K562 (cell line): ENCODE results near the gene DCLK1. TPM values are rescaled to one million over a fixed set of nuclear protein-coding genes. Genes with fewer than 3 reads are reported as not detected.
A peak's percentile ranks its signal among the peaks of the same experiment; 100 is the strongest.

Source experiments
- ATAC-seq: fragments of 200-7000 bp; cut with Tn5 transposase; 3 replicates; pipeline ENCODE4 v1.9.1; 2020; ENCODE audit warnings: moderate library complexity
- BruUV-seq: library from RNA; stranded (reverse); fragments of 400-500 nt; replicated peaks from 2 replicates; lab custom pipeline; 2021; lab: Mats Ljungman, UMichigan
- CTCF ChIA-PET: fragments of 300-600 bp; formaldehyde crosslinking; extraction: SDS; loops from one replicate; lab custom pipeline; 2021; ENCODE audit warnings: low intra/inter-chr PET ratio; lab: Yijun Ruan, JAX
- POLR2A ChIA-PET: fragments of 300-600, 350-650 bp; sonication (Branson Sonifier 250); formaldehyde crosslinking; extraction: SDS; loops from one replicate; lab custom pipeline; 2021; ENCODE audit warnings: antibody characterized with exemption, inconsistent platforms; lab: Yijun Ruan, JAX
- DNase-seq, 4 experiments: peaks; one replicate each; pipeline versions ENCODE4 v3.0.0 to v3.0.0-alpha.2; 2011 to 2018; ENCODE audit warnings: low spot score in 3 of 4, mixed read lengths in 3 of 4; ENCODE audit errors: extremely low read depth in 1 of 4
- FAIRE-seq: peaks from 2 replicates; lab custom pipeline; 2011; peaks lifted over from hg19 to GRCh38; lab: Jason Lieb, UNC
- H2AFZ ChIP-seq: 2 replicates; pipeline ENCODE4 v1.6.0; 2011; ENCODE audit warnings: low read depth, low read length, control low read depth, inconsistent platforms
- H3K27ac ChIP-seq: fragments of 200-600 bp; 3 replicates; pipeline ENCODE4 v1.8.0; 2011; ENCODE audit warnings: low read depth, mild to moderate bottlenecking, control low read depth, inconsistent platforms, low read length, moderate library complexity, mixed read lengths; ENCODE audit errors: extremely low read depth
- H3K27me3 ChIP-seq, 2 experiments: fragments of 300-600 bp in 1 of 2; 2 replicates in 1 of 2; 3 replicates in 1 of 2; pipeline versions ENCODE4 v1.6.0 to v1.8.0; 2011; ENCODE audit warnings: inconsistent platforms in 2 of 2, low read length in 2 of 2, mild to moderate bottlenecking in 1 of 2, mixed read lengths in 1 of 2, moderate library complexity in 1 of 2; ENCODE audit not compliant: control insufficient read depth in 2 of 2, insufficient read depth in 2 of 2
- H3K36me3 ChIP-seq: fragments of 300-600 bp; 3 replicates; pipeline ENCODE4 v1.8.0; 2011; ENCODE audit warnings: mild to moderate bottlenecking, low read length, inconsistent platforms; ENCODE audit not compliant: control insufficient read depth, insufficient read depth
- H3K4me1 ChIP-seq, 2 experiments: fragments of 200-600 bp in 1 of 2; replicated peaks in 1 of 2; 2 replicates in 1 of 2; 3 replicates in 1 of 2; pipeline versions ENCODE4 v1.5.1 to v1.8.0; 2011; ENCODE audit warnings: inconsistent platforms in 2 of 2, low read length in 2 of 2, mild to moderate bottlenecking in 1 of 2, mixed read lengths in 1 of 2, moderate library complexity in 1 of 2; ENCODE audit not compliant: control insufficient read depth in 2 of 2, insufficient read depth in 2 of 2
- H3K4me2 ChIP-seq: 2 replicates; pipeline ENCODE4 v1.6.1; 2011; ENCODE audit warnings: low read length, control low read depth, inconsistent platforms, mixed read lengths; ENCODE audit not compliant: insufficient read depth
- H3K4me3 ChIP-seq: fragments of 200-600 bp; sonication (generic), shearing (Covaris generic); 2 replicates; pipeline ENCODE4 v1.5.1; 2016; ENCODE audit warnings: control low read depth, inconsistent platforms
- H3K79me2 ChIP-seq: fragments of 200-600 bp; 3 replicates; pipeline ENCODE4 v1.8.0; 2011; ENCODE audit warnings: low read length, inconsistent platforms; ENCODE audit not compliant: control insufficient read depth, insufficient read depth
- H3K9ac ChIP-seq, 2 experiments: 2 replicates each; pipeline versions ENCODE4 v1.6.0 to v1.6.1; 2011; ENCODE audit warnings: low read depth in 2 of 2, low read length in 2 of 2, control low read depth in 1 of 2, inconsistent platforms in 1 of 2, mild to moderate bottlenecking in 1 of 2, mixed read lengths in 1 of 2; ENCODE audit not compliant: insufficient read depth in 1 of 2
- H3K9me1 ChIP-seq: one replicate; pipeline ENCODE4 v1.6.0; 2011; ENCODE audit warnings: inconsistent platforms, mild to moderate bottlenecking, low read length, moderate library complexity; ENCODE audit not compliant: control insufficient read depth, insufficient read depth
- H3K9me3 ChIP-seq: replicated peaks from 2 replicates; pipeline ENCODE4 v1.5.1; 2011; ENCODE audit warnings: low read depth, low read length, inconsistent platforms; ENCODE audit not compliant: control insufficient read depth, insufficient read depth
- H4K20me1 ChIP-seq: replicated peaks from 2 replicates; pipeline ENCODE4 v1.6.1; 2011; ENCODE audit warnings: low read length, inconsistent platforms, mixed read lengths; ENCODE audit not compliant: control insufficient read depth, insufficient read depth
- EWSR1 ChIP-seq: fragments of 450-650 bp; IDR thresholded peaks from 2 replicates; pipeline ENCODE4 v1.6.1; 2018; ENCODE audit warnings: borderline replicate concordance, mild to moderate bottlenecking, low read depth, moderate library complexity; ENCODE audit not compliant: partially characterized antibody
- GTF2E2 ChIP-seq: fragments of 200-800 bp; sonication (Bioruptor generic); IDR thresholded peaks from 2 replicates; pipeline ENCODE4 v1.6.1; 2016; ENCODE audit warnings: missing genetic modification characterization, missing compliant biosample characterization
- NFIC ChIP-seq: fragments of 450-650 bp; IDR thresholded peaks from 2 replicates; pipeline ENCODE4 v1.6.1; 2017; ENCODE audit warnings: mild to moderate bottlenecking, inconsistent platforms
- RBM34 ChIP-seq: fragments of 200-400 bp; formaldehyde crosslinking; IDR thresholded peaks from 2 replicates; pipeline ENCODE4 v1.6.1; 2018; ENCODE audit warnings: low read length, borderline replicate concordance; ENCODE audit not compliant: insufficient read depth
- RFX7 ChIP-seq: fragments of 250-450 bp; sonication (Bioruptor Pico); IDR thresholded peaks from 2 replicates; pipeline ENCODE4 v1.5.1; 2021; ENCODE audit warnings: mild to moderate bottlenecking
- ZC3H11A ChIP-seq: IDR thresholded peaks from 2 replicates; pipeline ENCODE4 v1.6.1; 2012; ENCODE audit warnings: low read depth, low read length, improper control_type of control experiment
- ZNF175 ChIP-seq: fragments of 200-800 bp; sonication (Bioruptor generic); IDR thresholded peaks from 2 replicates; pipeline ENCODE4 v1.6.1; 2016; ENCODE audit warnings: low read depth, mild to moderate bottlenecking, missing genetic modification characterization, missing compliant biosample characterization
- ZNF589 ChIP-seq: fragments of 200-800 bp; sonication (Bioruptor generic); IDR thresholded peaks from 2 replicates; pipeline ENCODE4 v1.6.1; 2016; ENCODE audit warnings: low read depth, missing genetic modification characterization, missing compliant biosample characterization
- ZNF695 ChIP-seq: fragments of 450-650 bp; formaldehyde crosslinking; IDR thresholded peaks from 2 replicates; pipeline ENCODE4 v1.4.0; 2020; ENCODE audit warnings: mild to moderate bottlenecking, moderate library complexity
- WGBS: fragments of 100-300 bp; shearing (Covaris generic); methylation state at CpG from one replicate; pipeline ENCODE4 v1.1.6; 2016; ENCODE audit warnings: low coverage, mixed read lengths; ENCODE audit not compliant: insufficient coverage; ENCODE audit errors: missing lambda C conversion rate; 5-methylcytosine and 5-hydroxymethylcytosine counted together
- in situ Hi-C: fragments of 300-500 bp; cut with MboI; formaldehyde crosslinking; loops from 4 replicates; pipeline ENCODE4 v1.15.0; 2018; ENCODE audit warnings: inconsistent platforms, mixed read lengths
- intact Hi-C: fragments of 100-400 bp; cut with micrococcal nuclease; formaldehyde crosslinking; loops from 2 replicates; pipeline ENCODE4 v1.14.2; 2022
- polyA plus RNA-seq, 8 experiments: library from polyadenylated mRNA; depleted of rRNA in 4 of 8; stranded (reverse) in 5 of 8; unstranded in 3 of 8; fragments of >200 nt; fragmentation: Nextera tagmentation in 2 of 8; fragmentation: Illumina TruSeq in 1 of 8; extraction: Ambion mirVana in 2 of 8; extraction: Trizol in 1 of 8; gene quantifications; 2 replicates each; pipeline versions ENCODE4 v1.2.1 to v1.2.3, GENCODE V29; 2011 to 2014; ENCODE audit warnings: inconsistent platforms in 1 of 8, missing spikeins in 1 of 8
- total RNA-seq, 7 experiments: library from RNA; depleted of rRNA in 6 of 7; stranded (reverse); fragments of >200 nt in 6 of 7; fragmentation: Illumina TruSeq in 2 of 7; extraction: Trizol in 2 of 7; gene quantifications; 2 replicates each; pipeline versions ENCODE4 v1.2.1 to v1.2.3, GENCODE V29; 2011 to 2021; ENCODE audit warnings: low replicate concordance in 1 of 7

DCLK1 gene
- total and polyA plus RNA-seq, 9 of the 15 experiments (the other 6 are each of a cell fraction or from before 2014, with no cell fraction given): 0.07 TPM; not detected in 8

GRCh38 chr13:36166046-36166445 is 34.9 kb upstream of the DCLK1 start:
- Histone ChIP-seq H3K36me3 (peaks cover 4% of the 10 kb centered on the region; the same call in 2 of the 3 replicates), H3K9me1 (no peaks in the 10 kb centered on the region), H4K20me1 (no peaks in the 10 kb centered on the region), H3K4me3 (no peak overlapping the region), H3K4me1 (no peaks in the 10 kb centered on the region), H2AFZ (no peak overlapping the region), H3K27ac (no peak overlapping the region)
- CTCF ChIA-PET: interaction anchor here (0.6 kb wide), 1 partner anchor 83 kb away, joined by 3 read pairs; no protein-coding TSS in a partner anchor
- DNase-seq: no peak
- TF ChIP-seq ZC3H11A: no peak
- TF ChIP-seq RFX7: no peak
- no peak for TF ChIP-seq EWSR1
- TF ChIP-seq ZNF175 (CRISPR knock-in tag): no peak
- TF ChIP-seq ZNF695 (CRISPR knock-in tag): no peak
- TF ChIP-seq, all 486 proteins: peak for 0
- intact Hi-C loops: no loop called here
- H3K9me3 ChIP-seq: no peaks in the 10 kb centered on the region
- BruUV-seq: no TSS peak
- ATAC-seq (no peak), FAIRE-seq (no peak)
- H3K27me3 ChIP-seq: no peaks in the 10 kb centered on the region
- no peak overlapping the region for H3K4me2 ChIP-seq
- H3K79me2 ChIP-seq: no peaks in the 10 kb centered on the region
- H3K9ac ChIP-seq: no peak overlapping the region
- POLR2A ChIA-PET: no interaction called here
- WGBS: 26% methylated on average over 5 of the region's 5 CpGs
- in situ Hi-C loops: no loop called here

GRCh38 chr13:36163809-36164308 is 32.7 kb upstream of the DCLK1 start:
- H3K9me3 ChIP-seq: no peaks in the 10 kb centered on the region
- in situ Hi-C loops: no loop called here
- POLR2A ChIA-PET: interaction anchor here (0.5 to 0.8 kb wide), 3 partner anchors 10 to 1375 kb away, joined by 3 read pairs; no protein-coding TSS in a partner anchor
- H3K4me3 ChIP-seq: no peak overlapping the region
- no peak for ATAC-seq
- DNase-seq: peak in 1 of 4 experiments; percentile 3
- H3K27ac ChIP-seq: no peak overlapping the region
- no peak overlapping the region for H3K9ac ChIP-seq
- H3K4me1 ChIP-seq: no peaks in the 10 kb centered on the region
- H4K20me1 ChIP-seq: no peaks in the 10 kb centered on the region
- no peak overlapping the region for H2AFZ ChIP-seq
- BruUV-seq: no TSS peak
- no peaks in the 10 kb centered on the region for H3K36me3 ChIP-seq
- no peaks in the 10 kb centered on the region for H3K79me2 ChIP-seq
- H3K9me1 ChIP-seq: no peaks in the 10 kb centered on the region
- TF ChIP-seq NFIC (peak; percentile 35; the same call in 1 of the 2 replicates), GTF2E2 (tag) (no peak), RBM34 (no peak), ZNF589 (CRISPR knock-in tag) (no peak)
- TF ChIP-seq, all 486 proteins: peak for 1
- WGBS: 0% methylated on average over 7 of the region's 7 CpGs
- H3K27me3 ChIP-seq: no peaks in the 10 kb centered on the region
- CTCF ChIA-PET: no interaction called here
- H3K4me2 ChIP-seq: no peak overlapping the region
- FAIRE-seq: no peak
- intact Hi-C loops: no loop called here
